Measurements from ENCODE around the gene GIPC3.

DNA sequence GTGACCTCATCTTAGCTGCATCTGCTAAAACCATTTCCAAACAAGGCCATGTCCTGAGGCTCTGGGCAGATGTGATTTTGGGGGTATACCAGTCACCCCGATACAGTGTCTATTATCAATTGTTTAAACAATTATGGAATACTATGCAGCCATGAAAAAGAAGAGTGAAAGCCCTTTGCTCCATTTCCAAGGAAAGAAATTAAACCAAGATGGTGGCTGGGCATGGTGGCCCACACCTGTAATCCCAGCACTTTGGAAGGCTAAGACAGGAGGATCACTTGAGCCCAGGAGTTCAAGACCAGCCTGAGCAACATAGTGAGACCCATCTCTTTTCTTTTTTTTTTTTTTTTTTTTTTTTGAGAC, 45.5 kb upstream of the GIPC3 start:
- TF ChIP-seq, protein P1, sequence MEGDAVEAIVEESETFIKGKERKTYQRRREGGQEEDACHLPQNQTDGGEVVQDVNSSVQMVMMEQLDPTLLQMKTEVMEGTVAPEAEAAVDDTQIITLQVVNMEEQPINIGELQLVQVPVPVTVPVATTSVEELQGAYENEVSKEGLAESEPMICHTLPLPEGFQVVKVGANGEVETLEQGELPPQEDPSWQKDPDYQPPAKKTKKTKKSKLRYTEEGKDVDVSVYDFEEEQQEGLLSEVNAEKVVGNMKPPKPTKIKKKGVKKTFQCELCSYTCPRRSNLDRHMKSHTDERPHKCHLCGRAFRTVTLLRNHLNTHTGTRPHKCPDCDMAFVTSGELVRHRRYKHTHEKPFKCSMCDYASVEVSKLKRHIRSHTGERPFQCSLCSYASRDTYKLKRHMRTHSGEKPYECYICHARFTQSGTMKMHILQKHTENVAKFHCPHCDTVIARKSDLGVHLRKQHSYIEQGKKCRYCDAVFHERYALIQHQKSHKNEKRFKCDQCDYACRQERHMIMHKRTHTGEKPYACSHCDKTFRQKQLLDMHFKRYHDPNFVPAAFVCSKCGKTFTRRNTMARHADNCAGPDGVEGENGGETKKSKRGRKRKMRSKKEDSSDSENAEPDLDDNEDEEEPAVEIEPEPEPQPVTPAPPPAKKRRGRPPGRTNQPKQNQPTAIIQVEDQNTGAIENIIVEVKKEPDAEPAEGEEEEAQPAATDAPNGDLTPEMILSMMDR (IDR thresholded peaks at IDR 0.05) = no peak
- TF ChIP-seq POLR2A (IDR thresholded peaks at IDR 0.05) = no peak

All from thyroid gland (tissue), 4 donors.